ENCODE data around the gene DHRS2. TPM values are rescaled to one million over a fixed set of nuclear protein-coding genes. Genes with fewer than 3 reads are reported as not detected.

The DHRS2 gene
- total RNA-seq, 1 donor from 2014 or later = 0.27 TPM

GRCh38 chr14:23610090-23610814, 25.9 kb upstream of the DHRS2 start:
- intact Hi-C loops (cut with DNase I) = no loop called here
- no peak for DNase-seq (ENCODE audit: low spot score)

GRCh38 chr14:23610815-23611289, 25.3 kb upstream of the DHRS2 start:
- intact Hi-C loops (cut with DNase I) = no loop called here

GRCh38 chr14:23612354-23612732, 23.8 kb upstream of the DHRS2 start:
- intact Hi-C loops (cut with DNase I) = no loop called here
- DNase-seq (ENCODE audit: low spot score) = no peak

More at GRCh38 chr14:23610815-23611289, 25.3 kb upstream of the DHRS2 start:
- no peak for DNase-seq (ENCODE audit: low spot score)

- DNase-seq (ENCODE audit: low spot score) = no peak
- intact Hi-C loops (cut with DNase I) = no loop called here
Observed at GRCh38 chr14:23612802-23613201, 23.4 kb upstream of the DHRS2 start.

- DNase-seq (ENCODE audit: low spot score) = no peak
- intact Hi-C loops (cut with DNase I) = no loop called here
Observed at GRCh38 chr14:23613242-23614070, 22.7 kb upstream of the DHRS2 start.

GRCh38 chr14:23614395-23614828, 21.8 kb upstream of the DHRS2 start:
- DNase-seq (ENCODE audit: low spot score) = no peak
- intact Hi-C loops (cut with DNase I) = no loop called here

- intact Hi-C loops (cut with DNase I) = no loop called here
- no peak for DNase-seq (ENCODE audit: low spot score)
Observed at GRCh38 chr14:23615856-23616255, 20.3 kb upstream of the DHRS2 start.

GRCh38 chr14:23617539-23617938, 18.6 kb upstream of the DHRS2 start:
- intact Hi-C loops (cut with DNase I) = no loop called here

GRCh38 chr14:23618415-23618988, 17.7 kb upstream of the DHRS2 start:
- intact Hi-C loops (cut with DNase I) = no loop called here
- DNase-seq (ENCODE audit: low spot score) = no peak

More at GRCh38 chr14:23617539-23617938, 18.6 kb upstream of the DHRS2 start:
- no peak for DNase-seq (ENCODE audit: low spot score)

- intact Hi-C loops (cut with DNase I) = no loop called here
- DNase-seq (ENCODE audit: low spot score) = no peak
Observed at GRCh38 chr14:23620177-23620702, 15.9 kb upstream of the DHRS2 start.

- DNase-seq (ENCODE audit: low spot score) = no peak
Observed at GRCh38 chr14:23621204-23621931, 14.8 kb upstream of the DHRS2 start.

GRCh38 chr14:23621932-23622730, 14.0 kb upstream of the DHRS2 start:
- no peak for DNase-seq (ENCODE audit: low spot score)
- intact Hi-C loops (cut with DNase I) = no loop called here

More at GRCh38 chr14:23621204-23621931, 14.8 kb upstream of the DHRS2 start:
- intact Hi-C loops (cut with DNase I) = no loop called here

- intact Hi-C loops (cut with DNase I) = no loop called here
- DNase-seq (ENCODE audit: low spot score) = no peak
Observed at GRCh38 chr14:23622990-23623389, 13.2 kb upstream of the DHRS2 start.

- intact Hi-C loops (cut with DNase I) = no loop called here
- no peak for DNase-seq (ENCODE audit: low spot score)
Observed at GRCh38 chr14:23623962-23624361, 12.2 kb upstream of the DHRS2 start.

- no peak for DNase-seq (ENCODE audit: low spot score)
- intact Hi-C loops (cut with DNase I) = no loop called here
Observed at GRCh38 chr14:23624830-23625404, 11.2 kb upstream of the DHRS2 start.

GRCh38 chr14:23626946-23627345, 9.2 kb upstream of the DHRS2 start:
- intact Hi-C loops (cut with DNase I) = no loop called here
- DNase-seq (ENCODE audit: low spot score) = no peak

- intact Hi-C loops (cut with DNase I) = no loop called here
- DNase-seq (ENCODE audit: low spot score) = no peak
Observed at GRCh38 chr14:23627961-23628360, 8.2 kb upstream of the DHRS2 start.

GRCh38 chr14:23629204-23629603, 7.0 kb upstream of the DHRS2 start:
- intact Hi-C loops (cut with DNase I) = no loop called here

More at GRCh38 chr14:23629204-23629603, 7.0 kb upstream of the DHRS2 start:
- no peak for DNase-seq (ENCODE audit: low spot score)
